DND-41 (cell line): ENCODE data around the gene C17orf114.

ENCODE experiments used
- ATAC-seq: fragments of 200-7000 bp; cut with Tn5 transposase; 3 replicates; pipeline ENCODE4 v1.9.1; 2021; ENCODE audit warnings: low read depth; ENCODE audit not compliant: insufficient read depth
- DNase-seq: peaks from one replicate; pipeline ENCODE4 v3.0.0-alpha.2; 2020
- H2AFZ ChIP-seq: 2 replicates; pipeline ENCODE4 v1.6.0; 2012; ENCODE audit warnings: low read depth, low read length
- H3K27ac ChIP-seq: 2 replicates; pipeline ENCODE4 v1.5.1; 2012; ENCODE audit warnings: low read length, inconsistent platforms
- H3K27me3 ChIP-seq: fragments of 200-600 bp; sonication (generic); 2 replicates; pipeline ENCODE4 v1.6.0; 2012; ENCODE audit warnings: low read length, mild to moderate bottlenecking, inconsistent platforms; ENCODE audit not compliant: insufficient read depth, poor library complexity
- H3K36me3 ChIP-seq: 2 replicates; pipeline ENCODE4 v1.5.1; 2012; ENCODE audit warnings: low read length, inconsistent platforms; ENCODE audit not compliant: insufficient read depth
- H3K4me1 ChIP-seq: 2 replicates; pipeline ENCODE4 v1.5.1; 2012; ENCODE audit warnings: mild to moderate bottlenecking, low read length; ENCODE audit not compliant: insufficient read depth
- H3K4me2 ChIP-seq: 2 replicates; pipeline ENCODE4 v1.6.0; 2012; ENCODE audit warnings: mild to moderate bottlenecking, moderate library complexity, low read length, inconsistent platforms; ENCODE audit not compliant: insufficient read depth
- H3K4me3 ChIP-seq, 2 experiments: fragments of 200-600 bp in 1 of 2; shearing (Covaris generic) in 1 of 2; 2 replicates each; pipeline ENCODE4 v1.5.1; 2012 to 2016; ENCODE audit warnings: inconsistent platforms in 2 of 2, low read length in 2 of 2, mild to moderate bottlenecking in 2 of 2, low read depth in 1 of 2, moderate library complexity in 1 of 2
- H3K79me2 ChIP-seq: 2 replicates; pipeline ENCODE4 v1.6.0; 2012; ENCODE audit warnings: low read length, inconsistent platforms; ENCODE audit not compliant: insufficient read depth
- H3K9ac ChIP-seq: 2 replicates; pipeline ENCODE4 v1.6.0; 2012; ENCODE audit warnings: low read depth, mild to moderate bottlenecking, inconsistent platforms, low read length, moderate library complexity
- H3K9me3 ChIP-seq: 2 replicates; pipeline ENCODE4 v1.5.1; 2012; ENCODE audit warnings: low read length, moderate library complexity, mild to moderate bottlenecking, inconsistent platforms; ENCODE audit not compliant: insufficient read depth, severe bottlenecking
- H4K20me1 ChIP-seq: 2 replicates; pipeline ENCODE4 v1.6.0; 2012; ENCODE audit warnings: low read length; ENCODE audit not compliant: insufficient read depth
- CTCF ChIP-seq: IDR thresholded peaks from 2 replicates; pipeline ENCODE4 v1.5.1; 2012; ENCODE audit warnings: borderline replicate concordance, low read length, moderate library complexity, mild to moderate bottlenecking; ENCODE audit not compliant: poor library complexity, severe bottlenecking; ENCODE audit errors: extremely low read depth
- EZH2 ChIP-seq: IDR thresholded peaks from 3 replicates; pipeline ENCODE4 v1.6.1; 2012; ENCODE audit warnings: borderline replicate concordance, low read depth, mild to moderate bottlenecking, moderate library complexity, low read length, inconsistent platforms; ENCODE audit not compliant: severe bottlenecking

The C17orf114 gene

GRCh38 chr17:4802228-4802627 lies at the start of gene C17orf114:
Gene C17orf114 (minus strand): TSS chr17:4802328.
- Histone ChIP-seq H3K9ac (no peak within 1 kb of the TSS), H3K27me3 (no peaks in the 10 kb centered on the region), H3K36me3 (peaks cover 19% of the 10 kb centered on the region), H3K79me2 (peaks cover 9% of the 10 kb centered on the region), H3K9me3 (no peaks in the 10 kb centered on the region), H3K4me3 (no peak within 1 kb of the TSS), H3K4me2 (no peak within 1 kb of the TSS), H3K27ac (no peak within 1 kb of the TSS), H3K4me1 (peaks cover 22% of the 10 kb centered on the region), H4K20me1 (peaks cover 8% of the 10 kb centered on the region; the same call in 1 of the 2 replicates), H2AFZ (no peak within 1 kb of the TSS)
- no peak for ATAC-seq
- TF ChIP-seq EZH2 (no peak), CTCF (no peak)
- DNase-seq = no peak

DNA sequence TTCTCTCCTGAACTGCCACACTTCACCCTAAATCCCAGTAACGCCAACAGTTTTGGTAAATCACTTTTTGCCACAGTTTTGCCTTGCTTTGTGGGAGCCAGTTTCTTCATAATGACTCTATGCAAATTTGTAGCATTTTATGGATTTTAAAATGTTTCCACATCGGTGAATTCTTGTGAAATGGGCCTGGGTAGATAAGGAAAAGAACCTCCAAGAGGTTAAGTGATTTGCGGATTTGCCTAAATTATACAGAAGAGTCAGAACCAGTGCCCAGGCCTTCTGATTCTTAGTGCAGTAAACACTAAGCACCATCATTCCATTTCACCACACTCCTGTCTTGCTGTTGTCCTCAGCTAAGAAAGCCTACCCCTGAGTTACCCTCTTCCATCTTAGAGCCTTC lies 49.0 kb upstream of the C17orf114 start:
- no peak overlapping the region for H2AFZ ChIP-seq
- peaks cover 8% of the 10 kb centered on the region for H3K36me3 ChIP-seq
- H3K27me3 ChIP-seq = no peaks in the 10 kb centered on the region

GRCh38 chr17:4850246-4850645 lies 48.1 kb upstream of the C17orf114 start:
- Histone ChIP-seq H3K4me2 (no peak overlapping the region), H3K36me3 (peaks cover 7% of the 10 kb centered on the region), H3K9ac (no peak overlapping the region), H3K27ac (no peak overlapping the region), H3K4me1 (no peaks in the 10 kb centered on the region), H3K9me3 (no peaks in the 10 kb centered on the region), H3K4me3 (no peak overlapping the region), H4K20me1 (peaks cover 85% of the 10 kb centered on the region), H3K79me2 (peaks cover 56% of the 10 kb centered on the region), H3K27me3 (no peaks in the 10 kb centered on the region), H2AFZ (no peak overlapping the region)
- TF ChIP-seq EZH2 = no peak
- no peak for TF ChIP-seq CTCF
- ATAC-seq = no peak
- no peak for DNase-seq

More for the DNA sequence above, 49.0 kb upstream of the C17orf114 start:
- H3K27ac ChIP-seq = no peak overlapping the region
- no peak for DNase-seq
- no peak for TF ChIP-seq CTCF
- no peak for TF ChIP-seq EZH2
- H3K4me2 ChIP-seq = no peak overlapping the region
- no peaks in the 10 kb centered on the region for H3K4me1 ChIP-seq
- peaks cover 81% of the 10 kb centered on the region for H4K20me1 ChIP-seq
- no peak for ATAC-seq
- H3K9ac ChIP-seq = no peak overlapping the region
- no peaks in the 10 kb centered on the region for H3K9me3 ChIP-seq
- H3K4me3 ChIP-seq = no peak overlapping the region
- H3K79me2 ChIP-seq = peaks cover 51% of the 10 kb centered on the region

GRCh38 chr17:4849011-4849536 lies 46.9 kb upstream of the C17orf114 start:
- Histone ChIP-seq H2AFZ (no peak overlapping the region), H4K20me1 (peaks cover 87% of the 10 kb centered on the region), H3K36me3 (peaks cover under 1% of the 10 kb centered on the region; the same call in 1 of the 2 replicates), H3K9me3 (no peaks in the 10 kb centered on the region), H3K9ac (no peak overlapping the region), H3K27ac (no peak overlapping the region), H3K4me1 (no peaks in the 10 kb centered on the region), H3K4me3 (no peak overlapping the region), H3K79me2 (peaks cover 52% of the 10 kb centered on the region), H3K4me2 (no peak overlapping the region), H3K27me3 (no peaks in the 10 kb centered on the region)
- DNase-seq (no peak), ATAC-seq (no peak)
- TF ChIP-seq CTCF (no peak), EZH2 (no peak)
